ENCODE results near the gene ACRBP.

Gene ACRBP

GRCh38 chr12:6643569-6644256 lies 3.5 kb downstream of the ACRBP start:
- H3K4me1 ChIP-seq (ENCODE audit: control insufficient read depth, insufficient read depth, low read length): no peaks in the 10 kb centered on the region
- no peaks in the 10 kb centered on the region for H3K27me3 ChIP-seq (ENCODE audit: control insufficient read depth, insufficient read depth, low read length)
- no peak overlapping the region for H3K27ac ChIP-seq (ENCODE audit: low read depth, low read length)
- H3K36me3 ChIP-seq (ENCODE audit: control insufficient read depth, insufficient read depth, low read length): no peaks in the 10 kb centered on the region
- no peak overlapping the region for H3K4me3 ChIP-seq (ENCODE audit: low read length)
- no peak overlapping the region for H3K9ac ChIP-seq (ENCODE audit: low read length)

- H3K27me3 ChIP-seq (ENCODE audit: control insufficient read depth, insufficient read depth, low read length): no peaks in the 10 kb centered on the region
- no peaks in the 10 kb centered on the region for H3K4me1 ChIP-seq (ENCODE audit: control insufficient read depth, insufficient read depth, low read length)
- H3K4me3 ChIP-seq (ENCODE audit: low read length): no peak overlapping the region
- H3K9ac ChIP-seq (ENCODE audit: low read length): no peak overlapping the region
- H3K27ac ChIP-seq (ENCODE audit: low read depth, low read length): no peak overlapping the region
- no peaks in the 10 kb centered on the region for H3K36me3 ChIP-seq (ENCODE audit: control insufficient read depth, insufficient read depth, low read length)
Measured at GRCh38 chr12:6641131-6641530, 6.1 kb downstream of the ACRBP start.

GRCh38 chr12:6640497-6640896 lies 6.7 kb downstream of the ACRBP start:
- H3K4me3 ChIP-seq (ENCODE audit: low read length): no peak overlapping the region
- no peaks in the 10 kb centered on the region for H3K4me1 ChIP-seq (ENCODE audit: control insufficient read depth, insufficient read depth, low read length)
- no peaks in the 10 kb centered on the region for H3K36me3 ChIP-seq (ENCODE audit: control insufficient read depth, insufficient read depth, low read length)
- no peaks in the 10 kb centered on the region for H3K27me3 ChIP-seq (ENCODE audit: control insufficient read depth, insufficient read depth, low read length)
- H3K9ac ChIP-seq (ENCODE audit: low read length): no peak overlapping the region
- no peak overlapping the region for H3K27ac ChIP-seq (ENCODE audit: low read depth, low read length)

GRCh38 chr12:6639151-6639801 lies 8.0 kb downstream of the ACRBP start:
- Histone ChIP-seq H3K9ac (ENCODE audit: low read length) (no peak overlapping the region), H3K27me3 (ENCODE audit: control insufficient read depth, insufficient read depth, low read length) (no peaks in the 10 kb centered on the region), H3K4me1 (ENCODE audit: control insufficient read depth, insufficient read depth, low read length) (no peaks in the 10 kb centered on the region), H3K36me3 (ENCODE audit: control insufficient read depth, insufficient read depth, low read length) (no peaks in the 10 kb centered on the region), H3K27ac (ENCODE audit: low read depth, low read length) (no peak overlapping the region), H3K4me3 (ENCODE audit: low read length) (no peak overlapping the region)

GRCh38 chr12:6638305-6638704 lies 8.9 kb downstream of the ACRBP start:
- no peak overlapping the region for H3K9ac ChIP-seq (ENCODE audit: low read length)
- H3K4me3 ChIP-seq (ENCODE audit: low read length): no peak overlapping the region
- no peaks in the 10 kb centered on the region for H3K4me1 ChIP-seq (ENCODE audit: control insufficient read depth, insufficient read depth, low read length)
- H3K36me3 ChIP-seq (ENCODE audit: control insufficient read depth, insufficient read depth, low read length): no peaks in the 10 kb centered on the region
- no peak overlapping the region for H3K27ac ChIP-seq (ENCODE audit: low read depth, low read length)
- no peaks in the 10 kb centered on the region for H3K27me3 ChIP-seq (ENCODE audit: control insufficient read depth, insufficient read depth, low read length)

GRCh38 chr12:6635856-6636531 lies 11.2 kb downstream of the ACRBP start, which contains the start of gene LPAR5:
Gene LPAR5, minus strand, starts transcription at chr12:6635959. Its CDS starts 14,711 bp downstream, at chr12:6621248.
- H3K27ac ChIP-seq (ENCODE audit: low read depth, low read length): peak within 1 kb of the TSS; percentile 25
- peak within 1 kb of the TSS; percentile 29 for H3K4me3 ChIP-seq (ENCODE audit: low read length)
- no peaks in the 10 kb centered on the region for H3K27me3 ChIP-seq (ENCODE audit: control insufficient read depth, insufficient read depth, low read length)
- no peaks in the 10 kb centered on the region for H3K4me1 ChIP-seq (ENCODE audit: control insufficient read depth, insufficient read depth, low read length)
- no peaks in the 10 kb centered on the region for H3K36me3 ChIP-seq (ENCODE audit: control insufficient read depth, insufficient read depth, low read length)
- peak within 1 kb of the TSS; percentile 19 for H3K9ac ChIP-seq (ENCODE audit: low read length)

GRCh38 chr12:6635375-6635855 lies 11.8 kb downstream of the ACRBP start:
- no peaks in the 10 kb centered on the region for H3K36me3 ChIP-seq (ENCODE audit: control insufficient read depth, insufficient read depth, low read length)
- no peaks in the 10 kb centered on the region for H3K27me3 ChIP-seq (ENCODE audit: control insufficient read depth, insufficient read depth, low read length)
- peak overlapping the region; percentile 10 for H3K4me3 ChIP-seq (ENCODE audit: low read length)
- H3K4me1 ChIP-seq (ENCODE audit: control insufficient read depth, insufficient read depth, low read length): no peaks in the 10 kb centered on the region
- H3K9ac ChIP-seq (ENCODE audit: low read length): peak overlapping the region; percentile 19
- H3K27ac ChIP-seq (ENCODE audit: low read depth, low read length): no peak overlapping the region

GRCh38 chr12:6632026-6632983 lies 14.9 kb downstream of the ACRBP start:
- no peak overlapping the region for H3K4me3 ChIP-seq (ENCODE audit: low read length)
- H3K9ac ChIP-seq (ENCODE audit: low read length): peak overlapping the region; percentile 8
- no peaks in the 10 kb centered on the region for H3K36me3 ChIP-seq (ENCODE audit: control insufficient read depth, insufficient read depth, low read length)
- H3K27ac ChIP-seq (ENCODE audit: low read depth, low read length): no peak overlapping the region
- H3K4me1 ChIP-seq (ENCODE audit: control insufficient read depth, insufficient read depth, low read length): no peaks in the 10 kb centered on the region
- no peaks in the 10 kb centered on the region for H3K27me3 ChIP-seq (ENCODE audit: control insufficient read depth, insufficient read depth, low read length)

- H3K9ac ChIP-seq (ENCODE audit: low read length): no peak overlapping the region
- H3K4me3 ChIP-seq (ENCODE audit: low read length): peak overlapping the region; percentile 54
- no peaks in the 10 kb centered on the region for H3K4me1 ChIP-seq (ENCODE audit: control insufficient read depth, insufficient read depth, low read length)
- H3K27ac ChIP-seq (ENCODE audit: low read depth, low read length): no peak overlapping the region
- no peaks in the 10 kb centered on the region for H3K27me3 ChIP-seq (ENCODE audit: control insufficient read depth, insufficient read depth, low read length)
- H3K36me3 ChIP-seq (ENCODE audit: control insufficient read depth, insufficient read depth, low read length): no peaks in the 10 kb centered on the region
Measured at GRCh38 chr12:6631549-6631961, 15.7 kb downstream of the ACRBP start.

- H3K27me3 ChIP-seq (ENCODE audit: control insufficient read depth, insufficient read depth, low read length): no peaks in the 10 kb centered on the region
- H3K9ac ChIP-seq (ENCODE audit: low read length): no peak overlapping the region
- no peaks in the 10 kb centered on the region for H3K4me1 ChIP-seq (ENCODE audit: control insufficient read depth, insufficient read depth, low read length)
- H3K36me3 ChIP-seq (ENCODE audit: control insufficient read depth, insufficient read depth, low read length): no peaks in the 10 kb centered on the region
- no peak overlapping the region for H3K4me3 ChIP-seq (ENCODE audit: low read length)
- no peak overlapping the region for H3K27ac ChIP-seq (ENCODE audit: low read depth, low read length)
Measured at GRCh38 chr12:6630736-6631135, 16.5 kb downstream of the ACRBP start.

- no peaks in the 10 kb centered on the region for H3K4me1 ChIP-seq (ENCODE audit: control insufficient read depth, insufficient read depth, low read length)
- H3K36me3 ChIP-seq (ENCODE audit: control insufficient read depth, insufficient read depth, low read length): no peaks in the 10 kb centered on the region
- no peak overlapping the region for H3K9ac ChIP-seq (ENCODE audit: low read length)
- H3K4me3 ChIP-seq (ENCODE audit: low read length): no peak overlapping the region
- H3K27ac ChIP-seq (ENCODE audit: low read depth, low read length): no peak overlapping the region
- no peaks in the 10 kb centered on the region for H3K27me3 ChIP-seq (ENCODE audit: control insufficient read depth, insufficient read depth, low read length)
Measured at GRCh38 chr12:6627616-6628015, 19.6 kb downstream of the ACRBP start.

Data from rectal smooth muscle tissue (tissue), 1 donor.